Cardiac fibroblast (primary cell): ENCODE data around the gene ROCK1.

Source experiments
- DNase-seq, 2 donors: peaks; one replicate each; pipeline versions ENCODE4 v3.0.0 to v3.0.0-alpha.2; 2010; ENCODE audit warnings: low read depth in 2 of 2
- H3K4me3 ChIP-seq, 2 donors: replicated peaks in 1 of 2; 1 replicate in 1 of 2; 2 replicates in 1 of 2; pipeline ENCODE4 v1.5.1; 2011; ENCODE audit warnings: low read depth in 2 of 2, low read length in 2 of 2, mild to moderate bottlenecking in 2 of 2, moderate library complexity in 1 of 2
- CTCF ChIP-seq: IDR thresholded peaks from one replicate; pipeline ENCODE4 v1.5.1; 2011; ENCODE audit warnings: low read depth, mild to moderate bottlenecking, low read length, inconsistent platforms

ROCK1 gene

DNA sequence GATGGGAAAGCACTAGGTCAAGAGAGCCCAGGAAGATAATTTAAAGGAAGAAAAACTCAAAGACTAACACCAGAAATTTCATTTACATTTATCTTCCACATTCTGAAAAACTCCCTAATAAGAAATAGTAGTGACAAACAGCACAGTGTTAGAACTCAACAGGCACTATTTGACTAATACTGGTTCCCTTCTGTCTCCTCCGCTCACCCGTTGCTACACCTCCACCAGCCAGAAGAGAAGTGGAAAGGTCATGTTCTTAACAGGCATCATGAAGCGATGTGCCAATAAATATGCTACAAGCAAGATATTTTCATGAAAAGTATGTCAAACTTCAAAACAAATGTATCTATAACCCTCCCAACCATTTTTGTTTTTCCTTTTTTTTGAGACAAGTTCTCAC, 5.7 kb downstream of the ROCK1 start:
- no peak for TF ChIP-seq CTCF
- no peak overlapping the region for H3K4me3 ChIP-seq
- no peak for DNase-seq

GRCh38 chr18:21101172-21101571, 10.4 kb downstream of the ROCK1 start:
- H3K4me3 ChIP-seq: no peak overlapping the region
- DNase-seq: no peak
- TF ChIP-seq CTCF: no peak

DNA sequence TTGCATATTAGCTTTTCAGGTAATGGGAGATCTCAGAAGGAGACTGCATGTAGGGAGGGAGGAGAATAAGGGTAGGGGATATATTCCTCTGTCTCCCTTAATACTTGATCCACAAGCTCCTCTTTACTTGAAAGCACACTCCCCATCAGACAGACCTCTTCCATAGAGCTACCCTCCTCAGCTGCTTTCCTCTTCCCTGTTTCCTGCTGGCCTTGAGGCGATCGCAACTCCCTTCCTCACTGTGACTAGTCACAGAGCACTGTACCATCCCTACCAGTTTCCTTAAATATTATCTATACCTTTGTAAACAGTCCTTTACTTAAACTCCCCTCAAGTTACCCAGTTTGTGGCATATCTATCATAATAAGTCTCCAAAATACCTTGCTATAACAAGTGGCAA, 10.9 kb downstream of the ROCK1 start:
- TF ChIP-seq CTCF: no peak
- DNase-seq: no peak
- H3K4me3 ChIP-seq: no peak overlapping the region

DNA sequence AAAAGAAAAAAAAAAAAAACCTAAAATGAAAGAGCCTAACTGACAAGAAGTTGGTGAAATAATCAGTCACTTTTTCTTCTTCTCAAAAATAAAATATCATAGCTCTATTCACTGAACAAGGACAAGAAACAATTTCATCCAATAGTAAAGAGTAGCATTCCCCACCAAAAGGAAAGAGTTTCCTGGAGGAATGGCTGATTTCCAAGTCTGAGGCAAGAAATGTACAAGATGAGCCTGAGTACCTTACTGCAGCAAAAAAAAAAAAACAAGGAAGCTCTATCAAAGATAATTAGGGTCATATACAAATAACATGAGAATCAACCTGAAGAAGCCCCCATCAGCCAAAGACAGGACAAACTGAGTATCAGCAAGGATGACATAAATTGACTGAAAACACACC, 11.5 kb downstream of the ROCK1 start:
- no peak for TF ChIP-seq CTCF
- H3K4me3 ChIP-seq: no peak overlapping the region
- peak in 1 of 2 donors; percentile 55 for DNase-seq

DNA sequence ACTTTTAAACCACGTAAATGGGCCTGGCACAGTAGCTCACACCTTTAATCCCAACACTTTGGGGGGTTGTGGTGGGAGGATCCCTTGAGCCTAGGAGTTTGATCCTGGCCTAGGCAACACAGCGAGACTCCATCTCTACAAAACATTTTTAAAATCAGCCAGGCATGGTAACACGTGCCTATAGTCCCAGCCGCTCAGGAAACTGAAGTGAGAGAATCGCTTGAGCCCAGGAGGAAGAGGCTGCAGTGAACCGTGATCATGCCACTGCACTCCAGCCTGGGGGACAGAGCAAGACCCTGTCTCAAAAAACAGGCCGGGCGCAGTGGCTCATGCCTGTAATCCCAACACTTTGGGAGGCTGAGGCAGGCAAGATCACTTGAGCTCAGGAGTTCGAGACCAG, 12.2 kb downstream of the ROCK1 start:
- no peak for TF ChIP-seq CTCF
- H3K4me3 ChIP-seq: no peak overlapping the region
- no peak for DNase-seq

DNA sequence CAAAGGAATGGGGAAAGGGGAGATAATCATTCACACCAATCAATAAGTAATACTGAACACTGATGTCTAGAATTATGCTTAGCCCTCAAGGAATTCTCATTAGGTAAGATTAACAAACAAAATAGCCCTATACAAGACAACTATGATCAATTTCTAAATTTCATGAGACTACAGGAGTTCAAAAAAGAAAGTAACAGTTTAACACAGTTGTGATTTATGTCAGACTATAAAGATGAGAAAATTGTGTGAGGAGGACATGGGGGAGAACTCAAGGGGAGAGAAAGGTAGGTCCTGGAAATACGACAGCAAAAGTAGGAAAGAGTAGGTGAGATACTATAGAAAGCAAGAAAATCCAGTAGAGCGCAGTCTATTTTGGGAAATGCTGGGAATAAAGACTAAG, 14.9 kb downstream of the ROCK1 start:
- H3K4me3 ChIP-seq: no peak overlapping the region
- TF ChIP-seq CTCF: no peak

DNA sequence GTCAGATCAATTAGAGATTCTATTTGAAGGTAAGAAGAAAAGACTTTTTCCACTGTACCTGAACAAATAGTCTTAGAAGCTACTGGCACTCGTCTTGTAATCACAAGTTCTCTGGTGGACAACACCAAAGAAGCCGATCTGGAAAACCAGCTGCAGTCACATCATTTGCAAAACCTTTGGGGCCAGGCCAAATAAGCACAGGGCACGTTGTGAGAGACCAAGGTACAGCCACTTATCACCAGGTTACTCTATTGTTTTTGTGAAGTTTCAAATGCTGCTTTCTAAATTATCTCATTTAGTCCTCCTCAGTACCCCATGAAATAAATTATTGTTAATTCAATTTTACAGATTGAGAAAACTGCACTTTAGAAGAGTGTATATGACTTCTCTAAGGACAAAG, 18.5 kb downstream of the ROCK1 start:
- no peak overlapping the region for H3K4me3 ChIP-seq
- no peak for TF ChIP-seq CTCF
- no peak for DNase-seq

More for the DNA sequence above, 14.9 kb downstream of the ROCK1 start:
- DNase-seq: no peak
